Measurements from ENCODE around the gene ARHGAP40.
"Not testable (repeated sequence)": the region's sequence is repeated elsewhere in the genome, so short reads cannot be mapped to it uniquely, and the experiment has no call there.

ARHGAP40 gene

GRCh38 chr20:38589351-38589750 is 12.3 kb upstream of the ARHGAP40 start:
- DNase-seq, result no peak

- DNase-seq, result no peak
Observed at GRCh38 chr20:38589967-38590675, 11.5 kb upstream of the ARHGAP40 start.

GRCh38 chr20:38590676-38591473 is 10.7 kb upstream of the ARHGAP40 start:
- no peak for DNase-seq

- DNase-seq, result no peak
Observed at GRCh38 chr20:38591474-38592410, 9.9 kb upstream of the ARHGAP40 start.

- not testable (repeated sequence) for DNase-seq
Observed at GRCh38 chr20:38592411-38592790, 9.2 kb upstream of the ARHGAP40 start.

GRCh38 chr20:38594281-38594680 is 7.3 kb upstream of the ARHGAP40 start:
- not testable (repeated sequence) for DNase-seq

- not testable (repeated sequence) for DNase-seq
Observed at GRCh38 chr20:38595886-38596285, 5.7 kb upstream of the ARHGAP40 start.

GRCh38 chr20:38599410-38599882 is 2.2 kb upstream of the ARHGAP40 start:
- no peak for DNase-seq

- DNase-seq, result no peak
Observed at GRCh38 chr20:38600057-38600456, 1.6 kb upstream of the ARHGAP40 start.

- no peak for DNase-seq
Observed at GRCh38 chr20:38602185-38602581, 574 bp downstream of the ARHGAP40 start.

GRCh38 chr20:38603286-38603685 is 1.7 kb downstream of the ARHGAP40 start:
- no peak for DNase-seq

GRCh38 chr20:38604873-38605303 is 3.3 kb downstream of the ARHGAP40 start:
- no peak for DNase-seq

GRCh38 chr20:38607351-38607750 is 5.7 kb downstream of the ARHGAP40 start:
- DNase-seq, result no peak

- no peak for DNase-seq
Observed at GRCh38 chr20:38608188-38608587, 6.6 kb downstream of the ARHGAP40 start.

- DNase-seq, result peak; percentile 79
Observed at GRCh38 chr20:38609815-38610214, 8.2 kb downstream of the ARHGAP40 start.

- DNase-seq, result no peak
Observed at GRCh38 chr20:38610521-38610920, 8.9 kb downstream of the ARHGAP40 start.

- no peak for DNase-seq
Observed at GRCh38 chr20:38612751-38613515, 11.3 kb downstream of the ARHGAP40 start.

- no peak for DNase-seq
Observed at GRCh38 chr20:38615283-38615682, 13.7 kb downstream of the ARHGAP40 start.

- no peak for DNase-seq
Observed at GRCh38 chr20:38616457-38616856, 14.8 kb downstream of the ARHGAP40 start.

GRCh38 chr20:38617011-38617829 is 15.6 kb downstream of the ARHGAP40 start:
- no peak for DNase-seq

- no peak for DNase-seq
Observed at GRCh38 chr20:38617830-38618196, 16.2 kb downstream of the ARHGAP40 start.
